Measurements from ENCODE around the gene ANKRD55. TPM values are rescaled to one million over a fixed set of nuclear protein-coding genes. Genes with fewer than 3 reads are reported as not detected.
"Not testable (repeated sequence)": the region's sequence is repeated elsewhere in the genome, so short reads cannot be mapped to it uniquely, and the experiment has no call there.

The ANKRD55 gene
- total RNA-seq, 1 donor from 2014 or later = not detected

DNA sequence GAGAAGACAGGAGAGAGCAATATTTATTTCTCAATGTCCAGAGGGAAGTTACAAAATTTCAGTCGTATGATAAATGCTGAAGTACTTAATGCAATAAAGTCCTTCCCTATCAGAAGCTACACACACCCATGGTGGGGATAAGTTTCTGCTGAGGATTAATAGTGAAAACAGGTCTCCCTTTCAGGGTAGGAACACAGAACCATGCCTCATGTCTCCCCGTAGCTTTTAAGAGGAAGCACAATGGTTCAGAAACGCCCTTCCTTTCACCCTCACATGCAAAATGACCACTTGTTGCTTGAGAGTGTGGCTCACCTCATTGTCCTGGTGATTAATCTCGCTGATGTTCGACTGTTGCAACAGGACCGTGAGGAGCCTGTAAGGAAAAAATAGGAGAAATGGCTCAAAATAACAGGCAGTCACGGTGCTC, 73.6 kb downstream of the ANKRD55 start:
- intact Hi-C loops (cut with DNase I) = no loop called here
- no peak for DNase-seq (ENCODE audit: missing footprints)
- ATAC-seq = no peak

DNA sequence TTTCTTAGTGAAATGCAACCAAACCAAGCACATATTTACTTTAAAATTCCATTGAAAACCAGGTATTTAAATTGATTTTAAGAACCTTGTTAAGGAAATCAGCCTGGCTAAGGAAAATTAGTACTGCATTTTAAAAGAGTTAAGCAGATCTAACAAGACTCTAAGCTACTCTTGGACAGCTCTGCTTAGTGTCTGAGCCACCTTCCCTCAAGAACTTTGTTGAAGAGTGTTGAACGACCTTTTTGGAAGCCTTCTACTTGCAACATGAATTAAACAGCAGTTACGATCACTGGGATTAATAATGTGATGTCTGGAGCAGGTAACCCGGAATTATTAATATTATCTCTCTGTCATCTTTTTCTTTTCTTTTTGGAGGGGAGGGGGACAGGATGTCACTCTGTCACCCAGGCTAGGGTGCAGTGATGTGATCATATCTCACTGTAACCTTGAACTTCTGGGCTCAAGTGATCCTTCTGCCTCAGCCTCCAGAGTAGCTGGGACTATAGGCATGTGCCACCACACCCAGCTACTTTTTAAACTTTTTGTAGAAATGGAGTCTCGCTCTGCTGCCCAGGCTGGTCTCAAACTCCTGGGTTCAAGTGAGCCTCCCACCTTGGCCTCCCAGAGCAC, 74.7 kb downstream of the ANKRD55 start:
- DNase-seq (ENCODE audit: missing footprints) (no peak), ATAC-seq (no peak)
- intact Hi-C loops (cut with DNase I) = no loop called here

DNA sequence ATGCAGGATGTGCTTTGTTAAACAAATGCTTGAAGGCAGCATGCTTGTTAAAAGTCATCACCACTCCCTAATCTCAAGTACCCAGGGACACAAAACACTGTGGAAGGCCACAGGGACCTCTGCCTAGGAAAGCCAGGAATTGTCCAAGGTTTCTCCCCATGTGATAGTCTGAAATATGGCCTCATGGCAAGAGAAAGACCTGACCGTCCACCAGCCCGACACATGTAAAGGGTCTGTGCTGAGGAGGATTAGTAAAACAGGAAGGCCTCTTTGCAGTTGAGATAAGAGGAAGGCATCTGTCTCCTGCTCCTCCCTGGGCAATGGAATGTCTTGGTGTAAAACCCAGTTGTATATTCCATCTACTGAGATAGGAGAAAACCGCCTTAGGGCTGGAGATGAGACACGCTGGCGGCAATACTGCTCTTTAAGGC, 75.9 kb downstream of the ANKRD55 start:
- ATAC-seq; intact Hi-C loops (cut with DNase I); DNase-seq (ENCODE audit: missing footprints): not testable (repeated sequence)

GRCh38 chr5:56156585-56157190, 76.4 kb downstream of the ANKRD55 start:
- DNase-seq (ENCODE audit: missing footprints); ATAC-seq; intact Hi-C loops (cut with DNase I): not testable (repeated sequence)

- peak; percentile 76 for DNase-seq (ENCODE audit: missing footprints)
- ATAC-seq = peak; percentile 65
- intact Hi-C loops (cut with DNase I) = no loop called here
Measured at GRCh38 chr5:56155992-56156584, 77.0 kb downstream of the ANKRD55 start.

DNA sequence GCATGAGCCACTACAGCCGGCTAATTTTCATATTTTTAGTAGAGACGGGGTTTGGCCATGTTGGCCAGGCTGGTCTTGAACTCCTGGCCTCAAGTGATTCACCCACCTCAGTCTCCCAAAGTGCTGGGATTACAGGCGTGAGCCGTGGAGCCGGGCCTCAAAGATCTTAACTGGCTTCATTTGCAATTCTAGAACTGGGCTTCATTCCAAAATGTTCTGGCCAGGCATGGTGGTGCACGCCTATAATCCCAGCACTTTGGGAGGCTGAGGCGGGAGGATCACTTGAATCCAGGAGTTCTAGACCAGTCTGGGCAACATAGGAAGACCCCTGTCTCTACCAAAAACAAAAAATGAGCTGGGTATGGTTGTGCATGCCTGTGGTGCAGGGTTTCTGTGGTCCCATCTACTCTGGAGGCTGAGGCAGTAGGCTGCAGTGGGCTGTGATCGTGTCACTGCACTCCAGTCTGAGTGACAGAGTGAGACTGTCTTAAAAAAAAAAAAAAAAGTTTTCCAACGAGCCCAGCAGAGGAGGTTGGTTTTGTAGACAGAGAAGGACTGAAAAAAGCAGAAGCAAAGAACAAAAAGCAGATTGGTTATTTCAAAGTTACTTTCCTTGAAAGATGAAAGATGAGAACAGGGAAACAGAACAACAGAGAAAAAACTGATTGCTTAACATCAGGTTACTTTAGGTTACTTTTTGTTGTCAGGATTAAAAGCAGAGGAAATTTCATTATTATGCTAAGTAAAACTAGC, 78.2 kb downstream of the ANKRD55 start:
- no peak for DNase-seq (ENCODE audit: missing footprints)
- intact Hi-C loops (cut with DNase I) = no loop called here
- ATAC-seq = peak; percentile 45

GRCh38 chr5:56152437-56152836, 80.7 kb downstream of the ANKRD55 start:
- ATAC-seq (no peak), DNase-seq (ENCODE audit: missing footprints) (no peak)
- intact Hi-C loops (cut with DNase I) = no loop called here

DNA sequence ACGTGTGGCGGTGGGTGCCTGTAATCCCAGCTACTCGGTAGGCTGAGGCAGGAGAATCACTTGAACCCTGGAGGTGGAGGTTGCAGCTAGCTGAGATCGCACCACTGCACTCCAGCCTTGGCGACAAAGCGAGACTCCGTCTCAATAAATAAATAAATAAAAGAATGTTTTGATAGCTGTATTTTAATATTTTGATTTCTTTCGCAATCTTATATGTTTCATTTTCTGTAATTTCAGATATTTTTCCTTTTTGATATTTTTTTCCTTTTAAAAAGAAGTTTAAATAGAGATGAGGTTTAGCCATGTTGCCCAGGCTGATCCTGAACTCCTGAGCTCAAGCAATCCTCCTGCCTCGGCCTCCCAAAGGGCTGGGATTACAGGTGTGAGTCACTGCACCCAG, 82.4 kb downstream of the ANKRD55 start:
- ATAC-seq; intact Hi-C loops (cut with DNase I); DNase-seq (ENCODE audit: missing footprints): not testable (repeated sequence)

GRCh38 chr5:56148453-56148971, 84.6 kb downstream of the ANKRD55 start:
- ATAC-seq = no peak
- intact Hi-C loops (cut with DNase I) = no loop called here
- no peak for DNase-seq (ENCODE audit: missing footprints)

DNA sequence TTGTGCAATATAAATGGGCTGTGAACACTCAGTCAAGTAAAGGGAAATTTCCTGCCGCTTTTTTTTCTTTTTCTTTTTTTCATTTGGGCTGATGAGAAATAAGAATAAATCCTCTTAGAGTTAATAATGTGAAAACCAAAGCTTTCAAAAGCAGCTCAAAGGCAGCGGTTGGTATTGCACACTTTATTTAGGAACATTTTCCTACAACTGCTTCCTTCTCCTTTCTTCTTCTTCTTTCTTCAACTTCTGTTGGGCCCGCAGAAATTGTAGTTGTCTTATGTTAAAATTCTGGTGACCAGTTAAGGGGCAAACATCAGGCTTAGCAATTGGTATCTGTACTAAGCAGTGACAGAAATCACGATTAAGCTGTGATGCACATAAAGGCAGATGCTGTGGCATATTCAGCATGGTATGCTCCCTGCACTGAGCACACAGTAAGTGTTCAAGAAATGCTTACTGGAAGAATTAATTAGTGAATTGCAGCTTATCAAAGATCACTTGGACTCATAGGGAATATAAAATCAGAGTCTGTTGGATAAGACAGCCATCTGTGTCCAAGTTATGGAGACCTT, 85.4 kb downstream of the ANKRD55 start:
- no peak for DNase-seq (ENCODE audit: missing footprints)
- intact Hi-C loops (cut with DNase I) = no loop called here
- ATAC-seq = no peak

DNA sequence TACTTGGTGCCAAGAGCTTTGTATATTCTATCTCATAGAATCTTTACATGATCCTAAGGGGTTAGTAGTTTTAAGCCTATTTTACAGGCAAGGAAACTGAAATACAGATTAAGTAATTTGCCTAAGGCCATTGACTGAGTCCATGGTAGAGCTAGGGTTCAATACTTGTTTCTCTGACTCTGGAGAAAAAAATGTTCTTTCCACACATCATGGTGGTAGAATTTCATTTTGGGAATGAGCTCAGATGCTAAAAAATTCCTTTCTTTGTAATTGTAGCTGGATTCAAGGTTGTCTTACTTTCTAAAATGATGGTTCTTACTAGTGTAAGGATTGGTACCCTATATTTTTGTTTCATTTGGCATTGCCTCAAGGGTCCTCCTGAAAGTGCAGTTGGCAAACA, 86.0 kb downstream of the ANKRD55 start:
- ATAC-seq = no peak
- no peak for DNase-seq (ENCODE audit: missing footprints)
- intact Hi-C loops (cut with DNase I) = no loop called here

- ATAC-seq = no peak
- DNase-seq (ENCODE audit: missing footprints) = no peak
- intact Hi-C loops (cut with DNase I) = no loop called here
Measured at GRCh38 chr5:56146674-56147073, 86.5 kb downstream of the ANKRD55 start.

DNA sequence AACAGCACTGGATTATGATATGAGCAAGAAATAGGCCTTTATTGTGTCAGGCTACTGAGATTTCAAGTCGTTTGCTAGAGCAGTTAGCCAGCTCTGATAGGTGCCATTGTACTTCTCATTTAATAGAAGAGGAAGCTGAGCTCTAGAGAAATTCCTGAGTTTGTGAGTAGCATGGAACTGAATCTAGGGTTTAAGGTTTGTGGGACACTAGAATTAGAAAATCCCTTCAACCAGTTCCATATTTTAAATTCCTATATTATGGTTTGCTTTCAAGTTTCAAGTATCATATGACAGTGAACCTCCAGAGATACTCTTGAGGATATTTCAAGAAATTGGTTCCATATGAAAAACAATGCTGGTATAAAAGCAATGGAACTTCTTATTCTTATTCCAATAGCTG, 87.6 kb downstream of the ANKRD55 start:
- ATAC-seq (no peak), DNase-seq (ENCODE audit: missing footprints) (no peak)
- intact Hi-C loops (cut with DNase I) = no loop called here

- intact Hi-C loops (cut with DNase I) = no loop called here
- DNase-seq (ENCODE audit: missing footprints) = no peak
- ATAC-seq = no peak
Measured at GRCh38 chr5:56145106-56145505, 88.0 kb downstream of the ANKRD55 start.

DNA sequence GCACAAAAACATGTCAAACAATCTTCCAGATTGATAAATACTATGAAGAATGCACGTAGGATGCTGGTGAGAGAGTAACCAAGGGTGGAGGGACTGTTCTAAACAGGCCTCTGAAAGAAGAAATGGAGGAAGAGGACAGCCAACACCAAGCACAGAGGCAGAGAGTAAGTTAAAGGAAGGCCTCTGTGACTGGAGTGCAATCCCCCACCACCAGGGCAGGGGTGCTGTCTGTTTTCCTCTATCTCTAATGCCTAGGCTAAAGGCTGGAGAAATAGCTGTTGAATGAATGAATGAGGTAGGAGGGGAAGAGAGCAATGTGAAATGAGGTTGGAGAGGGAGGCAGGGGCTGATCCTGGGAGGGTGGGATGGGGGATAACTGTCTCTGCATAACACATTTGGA, 88.9 kb downstream of the ANKRD55 start:
- intact Hi-C loops (cut with DNase I) = no loop called here
- DNase-seq (ENCODE audit: missing footprints) (no peak), ATAC-seq (no peak)

DNA sequence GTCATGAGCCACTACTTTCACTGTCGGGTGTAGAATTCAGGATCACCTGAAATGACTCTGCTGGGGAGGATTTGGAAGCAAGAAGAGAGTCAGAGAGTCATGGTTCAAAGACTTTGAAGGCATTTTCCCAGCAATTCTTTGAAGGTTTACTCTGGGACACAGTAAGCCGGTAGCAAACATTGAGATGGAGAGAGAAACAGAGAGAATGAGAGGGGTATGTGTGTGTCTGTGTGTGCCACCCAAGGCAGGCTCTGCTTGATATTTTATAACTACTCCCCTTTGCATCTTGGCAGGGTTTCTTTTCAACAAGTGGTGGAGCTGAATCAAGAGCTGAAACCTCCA, 89.8 kb downstream of the ANKRD55 start:
- intact Hi-C loops (cut with DNase I) = no loop called here
- DNase-seq (ENCODE audit: missing footprints) (no peak), ATAC-seq (no peak)

DNA sequence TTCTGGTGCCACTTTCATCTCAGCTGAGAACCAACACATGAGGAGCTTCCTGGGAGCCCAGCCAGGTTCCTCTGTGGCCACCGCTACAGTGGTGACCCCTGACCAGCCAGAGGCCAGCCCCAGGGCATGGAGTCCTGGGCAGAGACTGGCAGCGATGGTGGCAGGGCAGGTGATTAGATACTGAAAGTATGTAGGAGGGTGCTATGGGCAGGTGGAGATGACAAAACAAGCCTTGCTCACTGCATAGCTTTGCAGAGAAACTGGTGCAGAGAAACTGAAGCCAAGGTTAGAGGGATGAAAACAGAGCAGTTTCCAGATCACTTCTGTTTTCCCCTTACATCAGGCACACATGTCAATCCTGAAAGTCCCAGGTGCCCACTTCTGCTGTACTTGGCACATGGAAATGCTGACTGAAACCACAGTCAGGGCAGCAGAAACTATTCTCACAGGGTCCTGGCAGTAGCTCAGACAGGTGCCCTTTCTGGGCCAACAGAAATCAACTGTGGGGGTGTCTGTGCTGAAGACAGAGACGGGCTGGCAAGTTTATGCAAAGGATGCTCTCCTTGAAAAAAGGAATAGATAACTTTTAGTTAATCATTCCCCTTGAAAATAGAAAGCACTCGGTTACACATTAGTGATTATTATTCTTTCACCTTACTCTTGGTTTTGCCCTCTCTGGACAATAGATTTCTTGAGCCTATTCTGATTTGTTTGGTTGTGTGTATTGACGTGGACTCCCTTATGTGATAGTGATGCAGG, 90.3 kb downstream of the ANKRD55 start:
- intact Hi-C loops (cut with DNase I) = no loop called here
- ATAC-seq (no peak), DNase-seq (ENCODE audit: missing footprints) (no peak)

DNA sequence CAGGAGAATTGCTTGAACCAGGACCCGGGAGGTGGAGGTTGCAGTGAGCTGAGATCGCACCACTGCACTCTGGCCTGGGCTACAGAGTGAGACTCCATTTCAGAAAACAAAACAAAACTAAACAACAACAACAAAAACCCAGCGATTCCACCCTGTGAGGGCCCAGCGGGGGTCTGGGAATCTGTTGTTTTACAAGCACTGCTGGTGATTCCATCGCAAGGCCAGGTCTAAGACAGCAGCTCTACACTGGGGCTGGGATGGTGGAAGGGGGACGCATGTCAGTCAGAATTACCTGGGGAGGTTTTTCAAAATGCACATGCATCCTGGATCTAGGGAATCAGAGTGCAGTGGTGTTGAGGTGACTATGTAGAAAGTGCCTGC, 90.9 kb downstream of the ANKRD55 start:
- ATAC-seq (no peak), DNase-seq (ENCODE audit: missing footprints) (no peak)
- intact Hi-C loops (cut with DNase I) = no loop called here

DNA sequence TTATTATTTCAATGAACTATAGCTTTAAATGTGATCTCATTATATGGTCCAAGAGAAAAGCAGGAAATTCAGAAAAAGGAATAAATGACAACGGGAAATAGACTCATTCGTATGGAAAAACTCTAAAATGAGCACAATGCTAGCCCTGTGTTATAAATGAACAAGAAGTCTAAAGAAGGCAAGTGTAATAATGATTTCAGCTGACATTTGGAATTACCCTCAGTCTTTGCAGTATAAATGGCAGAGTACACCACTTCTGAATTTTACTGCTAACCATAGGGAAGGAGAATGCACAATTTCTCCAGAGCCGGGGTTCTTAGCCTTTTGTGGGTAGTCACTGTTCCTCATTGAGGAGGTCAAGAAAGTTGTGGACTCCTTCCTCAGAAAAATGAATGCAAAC, 93.1 kb downstream of the ANKRD55 start:
- ATAC-seq (no peak), DNase-seq (ENCODE audit: missing footprints) (no peak)
- intact Hi-C loops (cut with DNase I) = no loop called here

Measured in Right ventricle myocardium inferior (tissue), 1 donor.